ENCODE results near the gene PDE1A. TPM values are rescaled to one million over a fixed set of nuclear protein-coding genes. Genes with fewer than 3 reads are reported as not detected.

The PDE1A gene
- total and polyA plus RNA-seq, 2 donors (not counting 1 experiment from before 2014, with no cell fraction given): 0.07 TPM; not detected in 1

DNA sequence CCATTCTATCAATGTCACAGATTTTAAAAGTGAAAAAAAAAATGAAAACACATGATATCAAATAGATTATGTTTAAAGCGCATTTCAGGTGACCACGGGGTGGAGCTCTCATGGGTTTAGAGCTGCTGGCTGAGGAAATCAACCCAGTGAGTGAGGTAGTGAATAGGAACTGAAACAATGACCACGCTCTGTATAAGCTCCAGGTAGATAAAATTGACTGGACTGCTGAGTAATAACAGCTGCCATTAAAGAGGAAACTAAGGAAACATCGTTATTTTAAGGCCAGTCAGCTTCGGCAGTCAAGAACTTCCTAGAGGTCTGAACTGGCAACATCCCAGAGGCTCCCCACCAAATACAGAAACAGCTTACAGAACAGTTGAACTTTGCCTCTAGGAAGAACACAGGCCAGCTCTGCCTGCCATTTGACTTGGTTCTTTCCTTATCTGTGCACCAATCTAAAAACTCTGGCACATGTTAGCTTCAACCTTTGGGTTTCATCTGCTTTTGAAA is 185.9 kb downstream of the PDE1A start:
- H2AFZ ChIP-seq (ENCODE audit: insufficient read depth, low read depth, low read length, poor library complexity, severe bottlenecking): no peak overlapping the region

DNA sequence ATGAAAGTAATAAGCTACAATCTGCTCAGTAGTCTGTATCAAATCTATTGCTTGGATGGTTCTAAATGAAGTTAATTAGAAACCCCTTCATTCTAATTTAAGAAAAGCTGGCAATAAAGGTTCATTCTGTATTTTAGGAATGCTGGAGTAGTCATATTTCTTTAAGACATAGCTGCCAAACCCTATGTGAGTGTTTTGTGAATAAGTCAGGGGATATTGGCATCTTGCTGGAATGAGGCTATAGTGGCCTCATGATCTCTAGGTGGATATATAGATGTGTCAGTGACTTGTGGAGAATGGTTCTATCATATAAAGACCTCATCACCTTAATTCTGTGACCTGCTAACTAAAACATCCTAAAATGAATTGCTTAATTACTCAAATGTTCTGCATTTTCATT is 196.3 kb downstream of the PDE1A start:
- CTCF ChIA-PET: no interaction called here
- no peak overlapping the region for H3K4me3 ChIP-seq (ENCODE audit: control extremely low read depth in 1 of 5, extremely low read depth in 1 of 5, insufficient read depth in 1 of 5, low read depth in 2 of 5, low read length in 4 of 5)
- H3K4me1 Mint-ChIP-seq: no peaks in the 10 kb centered on the region
- no peaks in the 10 kb centered on the region for H3K79me2 ChIP-seq (ENCODE audit: control insufficient read depth, insufficient read depth, low read length)
- POLR2A ChIA-PET: no interaction called here
- intact Hi-C loops (cut with micrococcal nuclease): no loop called here
- H3K9ac ChIP-seq (ENCODE audit: low read length): no peak overlapping the region
- no peaks in the 10 kb centered on the region for H3K9me3 Mint-ChIP-seq (ENCODE audit: insufficient read depth)
- H3K27ac Mint-ChIP-seq: no peak overlapping the region
- H3K27me3 ChIP-seq (replicated peaks in 1 of 4; ENCODE audit: control extremely low read depth in 1 of 4, control insufficient read depth in 3 of 4, insufficient read depth in 4 of 4, low read length in 3 of 4): no peaks in the 10 kb centered on the region
- H3K27me3 Mint-ChIP-seq: peaks cover 3% of the 10 kb centered on the region
- TF ChIP-seq EZH2 (IDR thresholded peaks at IDR 0.05; ENCODE audit: borderline replicate concordance, insufficient read depth, low read depth, low read length, poor library complexity, severe bottlenecking): no peak
- TF ChIP-seq, protein P1, sequence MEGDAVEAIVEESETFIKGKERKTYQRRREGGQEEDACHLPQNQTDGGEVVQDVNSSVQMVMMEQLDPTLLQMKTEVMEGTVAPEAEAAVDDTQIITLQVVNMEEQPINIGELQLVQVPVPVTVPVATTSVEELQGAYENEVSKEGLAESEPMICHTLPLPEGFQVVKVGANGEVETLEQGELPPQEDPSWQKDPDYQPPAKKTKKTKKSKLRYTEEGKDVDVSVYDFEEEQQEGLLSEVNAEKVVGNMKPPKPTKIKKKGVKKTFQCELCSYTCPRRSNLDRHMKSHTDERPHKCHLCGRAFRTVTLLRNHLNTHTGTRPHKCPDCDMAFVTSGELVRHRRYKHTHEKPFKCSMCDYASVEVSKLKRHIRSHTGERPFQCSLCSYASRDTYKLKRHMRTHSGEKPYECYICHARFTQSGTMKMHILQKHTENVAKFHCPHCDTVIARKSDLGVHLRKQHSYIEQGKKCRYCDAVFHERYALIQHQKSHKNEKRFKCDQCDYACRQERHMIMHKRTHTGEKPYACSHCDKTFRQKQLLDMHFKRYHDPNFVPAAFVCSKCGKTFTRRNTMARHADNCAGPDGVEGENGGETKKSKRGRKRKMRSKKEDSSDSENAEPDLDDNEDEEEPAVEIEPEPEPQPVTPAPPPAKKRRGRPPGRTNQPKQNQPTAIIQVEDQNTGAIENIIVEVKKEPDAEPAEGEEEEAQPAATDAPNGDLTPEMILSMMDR (IDR thresholded peaks at IDR 0.05): no peak
- no peaks in the 10 kb centered on the region for H4K20me1 ChIP-seq (ENCODE audit: control insufficient read depth, insufficient read depth, low read length, poor library complexity, severe bottlenecking)
- H2AFZ ChIP-seq (ENCODE audit: insufficient read depth, low read depth, low read length, poor library complexity, severe bottlenecking): no peak overlapping the region
- no peaks in the 10 kb centered on the region for H3K4me1 ChIP-seq (ENCODE audit: control insufficient read depth in 2 of 2, insufficient read depth in 2 of 2, low read length in 2 of 2)
- ATAC-seq (ENCODE audit: low read depth) (no peak), DNase-seq (no peak)
- H3K36me3 ChIP-seq (replicated peaks in 1 of 2; ENCODE audit: control extremely low read depth in 1 of 2, control insufficient read depth in 1 of 2, extremely low read depth in 1 of 2, insufficient read depth in 2 of 2, low read length in 1 of 2): no peaks in the 10 kb centered on the region
- H3K4me3 Mint-ChIP-seq: no peak overlapping the region
- no peak overlapping the region for H3K27ac ChIP-seq (ENCODE audit: low read length in 2 of 2)
- no peak overlapping the region for H3K4me2 ChIP-seq (replicated peaks; ENCODE audit: low read depth, low read length, poor library complexity, severe bottlenecking)
- no peaks in the 10 kb centered on the region for H3K9me3 ChIP-seq (ENCODE audit: control extremely low read depth in 1 of 3, control insufficient read depth in 2 of 3, insufficient read depth in 1 of 3, low read length in 2 of 3)

More for the DNA sequence above, 185.9 kb downstream of the PDE1A start:
- DNase-seq: peak; percentile 41
- Mint-ChIP-seq H3K9me3 (ENCODE audit: insufficient read depth) (no peaks in the 10 kb centered on the region), H3K27me3 (no peaks in the 10 kb centered on the region), H3K4me3 (no peak overlapping the region), H3K27ac (no peak overlapping the region), H3K4me1 (peaks cover 6% of the 10 kb centered on the region)
- no peak overlapping the region for H3K27ac ChIP-seq (ENCODE audit: low read length in 2 of 2)
- H3K9me3 ChIP-seq (ENCODE audit: control extremely low read depth in 1 of 3, control insufficient read depth in 2 of 3, insufficient read depth in 1 of 3, low read length in 2 of 3): peaks cover 0 to 1% (median 0%) of the 10 kb centered on the region in 3 donors
- no peak for ATAC-seq (ENCODE audit: low read depth)
- no peak overlapping the region for H3K9ac ChIP-seq (ENCODE audit: low read length)
- POLR2A ChIA-PET: no interaction called here
- 13% methylated on average over 3 of the region's 5 CpGs for WGBS (ENCODE audit: insufficient coverage)
- no peak overlapping the region for H3K4me3 ChIP-seq (ENCODE audit: control extremely low read depth in 1 of 5, extremely low read depth in 1 of 5, insufficient read depth in 1 of 5, low read depth in 2 of 5, low read length in 4 of 5)
- H4K20me1 ChIP-seq (ENCODE audit: control insufficient read depth, insufficient read depth, low read length, poor library complexity, severe bottlenecking): no peaks in the 10 kb centered on the region
- no peaks in the 10 kb centered on the region for H3K36me3 ChIP-seq (replicated peaks in 1 of 2; ENCODE audit: control extremely low read depth in 1 of 2, control insufficient read depth in 1 of 2, extremely low read depth in 1 of 2, insufficient read depth in 2 of 2, low read length in 1 of 2)
- CTCF ChIA-PET: interaction anchor here (1.1 to 1.7 kb wide), 4 partner anchors 407 to 743 kb away, joined by 3 to 16 read pairs (median 4); no protein-coding TSS in a partner anchor
- intact Hi-C loops (cut with micrococcal nuclease): loop anchor here (1.0 kb wide), 1 partner anchor 739 kb away; no protein-coding TSS in a partner anchor
- no peak overlapping the region for H3K4me2 ChIP-seq (replicated peaks; ENCODE audit: low read depth, low read length, poor library complexity, severe bottlenecking)
- no peaks in the 10 kb centered on the region for H3K4me1 ChIP-seq (ENCODE audit: control insufficient read depth in 2 of 2, insufficient read depth in 2 of 2, low read length in 2 of 2)
- no peaks in the 10 kb centered on the region for H3K27me3 ChIP-seq (replicated peaks in 1 of 4; ENCODE audit: control extremely low read depth in 1 of 4, control insufficient read depth in 3 of 4, insufficient read depth in 4 of 4, low read length in 3 of 4)
- H3K79me2 ChIP-seq (ENCODE audit: control insufficient read depth, insufficient read depth, low read length): no peaks in the 10 kb centered on the region
- no peak for TF ChIP-seq EZH2 (IDR thresholded peaks at IDR 0.05; ENCODE audit: borderline replicate concordance, insufficient read depth, low read depth, low read length, poor library complexity, severe bottlenecking)
- TF ChIP-seq, protein P1 (IDR thresholded peaks at IDR 0.05): no peak

All from B cell (primary cell).